Activated CD4-positive, CD25-positive, alpha-beta regulatory T cell treated with anti-CD3 and anti-CD28 coated beads, Interleukin-2, amount 50 U/mL, for 16 hours (primary cell): Measurements from ENCODE around the gene XPO5.

Experiments
- DNase-seq: peaks from one replicate; pipeline ENCODE4 v3.0.0-alpha.2; 2020; ENCODE audit warnings: low read depth, low spot score

The XPO5 gene

GRCh38 chr6:43472515-43472914, 103.3 kb downstream of the XPO5 start:
- no peak for DNase-seq
